MM.1S (cell line): Measurements from ENCODE around the gene SNX20.
A peak's percentile ranks its signal among the peaks of the same experiment; 100 is the strongest.

ENCODE experiments used
- DNase-seq: peaks from one replicate; pipeline ENCODE4 v3.0.0-alpha.2; 2015
- H2AFZ ChIP-seq: fragments of 300-600 bp; sonication (generic); 2 replicates; pipeline ENCODE4 v1.6.0; 2016; ENCODE audit warnings: antibody characterized with exemption, low read length
- H3F3A ChIP-seq: fragments of 300-600 bp; sonication (generic); 2 replicates; pipeline ENCODE4 v1.6.1; 2016; ENCODE audit warnings: mild to moderate bottlenecking, antibody characterized with exemption, low read length, moderate library complexity, mixed read lengths; ENCODE audit not compliant: insufficient read depth
- H3K27ac ChIP-seq: fragments of 300-600 bp; sonication (generic); 2 replicates; pipeline ENCODE4 v1.5.1; 2016; ENCODE audit warnings: mild to moderate bottlenecking, low read length
- H3K27me3 ChIP-seq: fragments of 300-600 bp; sonication (generic); replicated peaks from 2 replicates; pipeline ENCODE4 v1.6.0; 2016; ENCODE audit warnings: low read length; ENCODE audit not compliant: insufficient read depth
- H3K36me3 ChIP-seq: fragments of 300-600 bp; sonication (generic); replicated peaks from 2 replicates; pipeline ENCODE4 v1.6.1; 2016; ENCODE audit warnings: mild to moderate bottlenecking, low read length, mixed read lengths; ENCODE audit not compliant: insufficient read depth
- H3K4me1 ChIP-seq: fragments of 300-600 bp; sonication (generic); 2 replicates; pipeline ENCODE4 v1.6.1; 2016; ENCODE audit warnings: low read length, mixed read lengths
- H3K4me2 ChIP-seq: fragments of 300-600 bp; sonication (generic); 2 replicates; pipeline ENCODE4 v1.6.0; 2016; ENCODE audit warnings: low read depth, low read length
- H3K4me3 ChIP-seq: fragments of 300-600 bp; sonication (generic); 2 replicates; pipeline ENCODE4 v1.5.1; 2016; ENCODE audit warnings: low read length, mixed read lengths
- H3K79me2 ChIP-seq: fragments of 300-600 bp; sonication (generic); 2 replicates; pipeline ENCODE4 v1.6.1; 2016; ENCODE audit warnings: mixed run types, low read length, mixed read lengths
- H3K9ac ChIP-seq: fragments of 300-600 bp; sonication (generic); 2 replicates; pipeline ENCODE4 v1.6.1; 2016; ENCODE audit warnings: low read length, mixed read lengths
- H3K9me2 ChIP-seq: fragments of 300-600 bp; sonication (generic); replicated peaks from 2 replicates; pipeline ENCODE4 v1.6.1; 2016; ENCODE audit warnings: mild to moderate bottlenecking, low read length, mixed read lengths; ENCODE audit not compliant: insufficient read depth
- H3K9me3 ChIP-seq: fragments of 300-600 bp; sonication (generic); replicated peaks from 2 replicates; pipeline ENCODE4 v1.6.1; 2016; ENCODE audit warnings: mild to moderate bottlenecking, low read length, mixed read lengths; ENCODE audit not compliant: insufficient read depth
- H4K20me1 ChIP-seq: fragments of 300-600 bp; sonication (generic); 2 replicates; pipeline ENCODE4 v1.6.1; 2016; ENCODE audit warnings: mild to moderate bottlenecking, low read length, moderate library complexity, mixed read lengths; ENCODE audit not compliant: insufficient read depth
- CTCF ChIP-seq: fragments of 300-600 bp; sonication (generic); IDR thresholded peaks from 2 replicates; pipeline ENCODE4 v1.5.1; 2016; ENCODE audit warnings: antibody characterized with exemption, low read length, mixed read lengths
- EZH2 ChIP-seq: fragments of 300-600 bp; sonication (generic); optimal IDR thresholded peaks from 2 replicates; pipeline ENCODE3; 2017; ENCODE audit warnings: low read depth, mild to moderate bottlenecking, antibody characterized with exemption, low read length, mixed read lengths
- EZH2phosphoT487 ChIP-seq: fragments of 300-600 bp; sonication (generic); IDR thresholded peaks from 2 replicates; pipeline ENCODE4 v1.6.1; 2018; ENCODE audit warnings: antibody characterized with exemption, low read length

The SNX20 gene

GRCh38 chr16:50644729-50645128 lies 36.4 kb downstream of the SNX20 start:
- Histone ChIP-seq H3K27ac (no peak overlapping the region), H3K9ac (no peak overlapping the region), H3K27me3 (no peaks in the 10 kb centered on the region), H3K79me2 (no peaks in the 10 kb centered on the region), H3K4me3 (no peak overlapping the region), H3K36me3 (no peaks in the 10 kb centered on the region), H3F3A (no peaks in the 10 kb centered on the region), H2AFZ (no peak overlapping the region), H4K20me1 (no peaks in the 10 kb centered on the region), H3K9me2 (no peaks in the 10 kb centered on the region), H3K9me3 (no peaks in the 10 kb centered on the region), H3K4me1 (no peaks in the 10 kb centered on the region), H3K4me2 (no peak overlapping the region)
- TF ChIP-seq CTCF (peak; percentile 23), EZH2phosphoT487 (no peak), EZH2 (no peak)
- DNase-seq: peak; percentile 20

GRCh38 chr16:50644245-50644644 lies 36.9 kb downstream of the SNX20 start:
- no peak overlapping the region for H3K27ac ChIP-seq
- no peaks in the 10 kb centered on the region for H3K79me2 ChIP-seq

GRCh38 chr16:50643192-50643591 lies 37.9 kb downstream of the SNX20 start:
- Histone ChIP-seq H3K9ac (no peak overlapping the region), H3K9me3 (no peaks in the 10 kb centered on the region), H2AFZ (no peak overlapping the region), H3K27me3 (no peaks in the 10 kb centered on the region), H3K4me1 (no peaks in the 10 kb centered on the region), H3K9me2 (no peaks in the 10 kb centered on the region), H3K36me3 (no peaks in the 10 kb centered on the region), H3K79me2 (no peaks in the 10 kb centered on the region), H3K27ac (no peak overlapping the region), H4K20me1 (no peaks in the 10 kb centered on the region), H3F3A (no peaks in the 10 kb centered on the region), H3K4me3 (no peak overlapping the region), H3K4me2 (no peak overlapping the region)
- no peak for TF ChIP-seq EZH2
- no peak for TF ChIP-seq CTCF
- TF ChIP-seq EZH2phosphoT487: no peak
- DNase-seq: no peak

More at GRCh38 chr16:50644245-50644644, 36.9 kb downstream of the SNX20 start:
- Histone ChIP-seq H3F3A (no peaks in the 10 kb centered on the region), H2AFZ (no peak overlapping the region), H3K4me2 (no peak overlapping the region), H3K36me3 (no peaks in the 10 kb centered on the region), H3K4me3 (no peak overlapping the region), H3K9me3 (no peaks in the 10 kb centered on the region), H4K20me1 (no peaks in the 10 kb centered on the region), H3K9me2 (no peaks in the 10 kb centered on the region), H3K9ac (no peak overlapping the region), H3K4me1 (no peaks in the 10 kb centered on the region), H3K27me3 (no peaks in the 10 kb centered on the region)
- TF ChIP-seq EZH2 (no peak), EZH2phosphoT487 (no peak), CTCF (no peak)
- DNase-seq: no peak
